GM18868 (cell line): ENCODE results near the gene ADAR.

Source experiments
- ATAC-seq: cut with Tn5 transposase; IDR thresholded peaks from one replicate; pipeline ENCODE4 v1.9.1; 2021; ENCODE audit warnings: mild to moderate bottlenecking, moderate library complexity; ENCODE audit not compliant: unreplicated experiment

ADAR gene

DNA sequence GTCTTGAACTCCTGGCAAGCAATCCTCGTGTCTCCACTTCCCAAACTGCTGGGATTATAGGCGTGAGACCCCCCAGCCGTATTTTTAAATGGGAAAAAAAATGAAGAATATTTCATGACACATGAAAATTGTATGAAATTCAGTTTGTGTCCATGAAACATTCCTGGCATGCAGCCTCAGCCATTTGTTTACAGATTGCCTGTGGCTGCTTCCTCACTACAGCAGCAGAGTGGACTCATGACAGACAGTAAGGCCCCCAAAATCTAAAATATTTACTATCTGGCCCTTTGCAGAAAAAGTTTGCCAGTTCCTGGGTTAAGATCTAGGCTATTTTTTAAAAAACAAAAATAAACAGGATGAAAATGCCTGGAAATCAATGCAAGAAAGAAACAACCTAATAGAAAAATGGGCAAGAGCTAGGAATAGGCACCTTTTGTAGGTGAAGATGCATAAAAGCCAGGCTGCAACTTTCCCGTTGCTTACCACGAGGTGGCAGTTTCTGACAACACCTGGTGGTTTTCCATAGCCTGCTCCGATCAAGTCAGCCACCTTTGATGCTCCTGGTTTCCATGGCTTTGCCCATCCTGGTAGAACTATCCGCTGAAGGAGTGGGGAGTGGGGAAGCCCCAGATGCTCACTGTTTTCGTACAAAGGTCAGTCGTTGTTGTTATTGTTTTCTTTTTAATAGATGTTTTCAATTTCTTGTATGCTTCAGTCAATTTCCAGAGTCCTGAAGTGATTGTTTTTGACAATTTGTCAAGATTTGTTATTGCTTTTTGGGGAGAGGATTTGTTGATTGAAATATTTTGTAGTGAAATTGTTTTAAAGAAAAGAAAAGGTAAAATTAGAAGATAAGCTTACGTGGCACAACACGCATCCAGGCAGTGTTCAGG is 73.8 kb downstream of the ADAR start:
- ATAC-seq = no peak
